A549 (cell line): ENCODE measurements around the gene LIG3.

Experiments
- CTCF ChIP-seq: fragments of >200 bp; sonication (Bioruptor Twin); formaldehyde crosslinking; IDR thresholded peaks from 3 replicates; pipeline ENCODE4 v1.5.1; 2016
- FOSL2 ChIP-seq, 2 experiments: fragments of 450-650 bp in 1 of 2; fragments of >200 bp in 1 of 2; sonication (Bioruptor Twin) in 1 of 2; formaldehyde crosslinking; IDR thresholded peaks; 2 replicates each; pipeline versions ENCODE4 v1.5.0 to v1.6.1; 2016 to 2020; ENCODE audit warnings: mild to moderate bottlenecking in 1 of 2, moderate library complexity in 1 of 2
- MYC ChIP-seq: IDR thresholded peaks from 2 replicates; pipeline ENCODE4 v1.6.1; 2012; ENCODE audit warnings: mild to moderate bottlenecking, inconsistent platforms, low read length, improper control_type of control experiment, borderline replicate concordance
- PHF8 ChIP-seq: fragments of 200-600 bp; sonication (generic); IDR thresholded peaks from 2 replicates; pipeline ENCODE4 v1.6.1; 2016; ENCODE audit warnings: low read depth, mild to moderate bottlenecking, antibody characterized with exemption, moderate library complexity, borderline replicate concordance
- RCOR1 ChIP-seq: fragments of 150-350 bp; IDR thresholded peaks from 2 replicates; pipeline ENCODE4 v1.6.1; 2014; ENCODE audit warnings: antibody characterized with exemption, low read length, low read depth
- RFX5 ChIP-seq: fragments of 450-650 bp; IDR thresholded peaks from 2 replicates; pipeline ENCODE4 v1.7.1; 2014; ENCODE audit warnings: antibody characterized with exemption, mild to moderate bottlenecking, moderate library complexity

DNA sequence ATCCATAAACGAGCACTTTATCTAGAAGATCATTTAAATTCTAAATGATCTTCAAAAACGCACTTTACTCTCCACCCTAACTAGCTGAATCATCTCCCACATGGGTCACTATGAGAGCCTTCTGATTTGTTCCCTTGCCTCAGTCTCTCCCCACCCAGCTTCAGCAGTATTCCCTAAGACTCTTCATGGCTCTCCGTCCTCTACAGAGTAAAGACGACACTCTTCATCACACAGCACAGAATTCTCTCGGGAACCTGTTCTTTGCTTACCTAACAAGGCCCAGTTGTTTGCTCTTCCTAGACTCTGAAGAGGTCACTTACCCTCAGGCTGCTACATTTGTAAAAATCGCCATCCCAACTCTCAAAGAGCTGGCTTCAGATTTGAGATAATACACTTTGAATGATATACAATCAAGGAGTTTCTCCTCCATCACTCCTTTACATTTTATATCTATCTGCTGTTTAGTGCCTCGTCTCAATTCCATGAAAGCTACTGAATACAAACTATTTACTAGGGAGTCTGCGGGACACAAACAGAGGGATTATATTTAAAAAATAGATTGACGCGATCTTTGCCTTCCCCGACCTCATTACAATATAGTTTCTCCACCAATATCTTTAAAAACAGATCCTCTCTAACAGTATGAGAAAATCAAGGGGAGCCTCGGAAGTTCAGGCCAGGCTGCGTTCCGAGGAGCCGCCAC lies 511 bp upstream of the LIG3 start:
- TF ChIP-seq CTCF (no peak), FOSL2 (IDR thresholded peaks at IDR 0.05) (no peak), FOSL2 (CRISPR knock-in tag; IDR thresholded peaks at IDR 0.05) (no peak), RFX5 (no peak), MYC (no peak), RCOR1 (no peak), PHF8 (peak; percentile 94)
